IPS-NIHi11 (cell line): ENCODE data around the gene MTMR12.
"Not testable (repeated sequence)": the region's sequence is repeated elsewhere in the genome, so short reads cannot be mapped to it uniquely, and the experiment has no call there.

Experiments
- DNase-seq: peaks from one replicate; pipeline ENCODE4 v3.0.0; 2012; ENCODE audit warnings: mixed read lengths, low spot score

MTMR12 gene

DNA sequence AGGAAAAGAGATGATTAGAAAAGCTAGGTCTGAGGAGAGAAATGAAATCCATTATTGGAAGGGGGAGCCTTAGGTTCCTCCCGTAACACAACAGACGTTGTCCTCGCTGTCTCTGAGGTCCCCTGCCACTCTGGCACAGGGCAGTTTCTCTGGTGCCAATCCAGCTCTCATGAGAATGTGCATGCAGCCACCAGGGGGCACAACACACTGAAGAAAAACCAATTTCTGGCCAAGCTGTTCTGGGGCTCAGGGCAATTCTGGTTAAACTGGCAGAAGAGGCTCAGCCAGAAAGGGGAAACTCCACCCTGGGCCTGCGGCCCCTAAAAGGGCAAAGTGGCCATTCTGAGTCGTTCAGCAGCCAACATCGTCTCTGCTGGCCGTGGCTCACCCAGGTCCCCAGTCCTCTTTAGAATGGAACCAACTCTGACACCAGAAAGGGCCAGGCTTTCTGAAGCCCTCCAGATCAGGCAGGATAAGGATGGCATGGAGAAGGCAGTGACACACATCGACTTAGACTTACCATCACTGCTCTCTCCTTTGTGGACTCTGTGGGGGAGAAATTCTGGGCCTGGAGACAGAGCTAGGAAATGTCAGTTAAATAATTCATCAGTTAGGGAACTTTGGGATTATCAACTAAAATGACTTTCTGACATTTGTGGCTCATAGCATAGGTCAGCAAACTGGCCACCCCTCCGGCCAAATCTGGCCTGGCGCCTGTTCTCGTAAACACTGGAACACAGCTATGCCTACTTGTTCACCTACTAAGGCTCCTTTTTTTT is 80.1 kb downstream of the MTMR12 start:
- peak; percentile 72 for DNase-seq

DNA sequence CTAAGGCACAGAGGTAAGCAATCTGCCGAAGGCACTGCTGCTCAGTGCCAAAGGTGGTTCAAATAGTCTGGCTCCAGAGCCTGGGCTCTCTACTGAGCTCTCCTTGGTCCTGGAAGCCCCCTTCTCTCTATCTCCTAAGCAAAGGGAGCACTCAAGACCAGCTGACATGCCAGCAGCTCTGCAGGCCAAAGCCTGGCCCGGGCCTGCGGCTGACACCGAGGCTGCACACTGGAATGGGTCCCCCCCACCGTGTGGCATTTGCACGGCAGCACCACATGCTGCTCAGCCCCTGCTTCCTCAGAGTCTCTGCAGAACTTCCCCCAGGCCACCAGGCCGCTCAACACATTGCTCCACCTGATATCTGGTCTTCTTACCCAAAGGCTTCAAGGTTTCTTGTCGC is 80.8 kb downstream of the MTMR12 start:
- DNase-seq, result no peak

DNA sequence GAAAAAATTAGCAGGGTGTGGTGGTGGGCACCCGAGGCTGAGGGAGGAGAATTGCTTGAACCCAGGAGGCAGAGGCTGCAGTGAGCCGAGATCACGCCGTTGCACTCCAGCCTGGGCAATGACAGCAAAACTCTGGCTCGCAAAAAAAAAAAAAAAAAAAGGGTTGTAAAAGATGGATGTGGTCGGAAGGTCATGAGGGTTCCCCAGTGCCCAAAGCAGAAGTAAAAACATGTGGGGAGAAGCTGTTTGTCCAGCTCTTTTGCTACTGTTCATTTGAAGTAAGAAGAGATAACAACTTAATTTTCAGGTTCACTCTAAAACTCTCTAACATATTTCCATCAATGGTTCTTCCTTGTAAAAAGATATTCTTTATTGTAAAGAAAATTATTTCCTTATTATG is 81.5 kb downstream of the MTMR12 start:
- DNase-seq, result no peak

DNA sequence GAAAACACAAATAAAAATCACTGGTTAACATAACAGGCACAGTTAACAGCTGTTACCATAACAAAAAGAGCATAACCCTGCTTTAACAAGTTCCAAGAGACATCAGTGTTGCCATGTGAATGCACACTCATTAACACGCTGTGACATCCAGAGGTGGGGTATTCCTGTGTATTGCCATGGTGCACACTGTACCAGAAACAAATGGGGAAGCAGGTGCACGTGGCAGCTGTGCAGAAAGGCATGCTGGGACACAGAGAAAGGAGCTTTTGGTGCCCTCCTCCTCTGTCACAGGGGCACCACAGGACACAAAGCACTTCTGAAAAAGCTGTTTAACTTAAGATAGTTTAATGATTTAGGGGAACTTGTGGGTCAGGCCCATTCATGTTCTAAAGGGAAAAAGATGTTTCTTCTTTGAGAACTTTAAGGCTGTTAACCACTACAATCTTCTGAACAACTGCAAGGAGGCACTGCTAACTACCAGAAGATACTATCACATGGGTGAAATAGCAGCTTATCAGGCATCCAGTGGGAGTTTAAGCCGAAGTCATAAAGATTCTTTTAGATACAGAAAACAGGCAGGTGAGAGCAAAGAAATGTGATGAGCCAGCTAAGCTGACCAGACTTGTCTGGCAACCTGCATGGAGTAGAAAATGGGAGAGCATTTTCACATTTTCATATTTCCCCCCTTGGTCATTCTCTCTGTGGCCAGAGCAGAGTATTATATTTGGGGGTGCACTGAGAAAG is 82.2 kb downstream of the MTMR12 start:
- DNase-seq, result no peak

DNA sequence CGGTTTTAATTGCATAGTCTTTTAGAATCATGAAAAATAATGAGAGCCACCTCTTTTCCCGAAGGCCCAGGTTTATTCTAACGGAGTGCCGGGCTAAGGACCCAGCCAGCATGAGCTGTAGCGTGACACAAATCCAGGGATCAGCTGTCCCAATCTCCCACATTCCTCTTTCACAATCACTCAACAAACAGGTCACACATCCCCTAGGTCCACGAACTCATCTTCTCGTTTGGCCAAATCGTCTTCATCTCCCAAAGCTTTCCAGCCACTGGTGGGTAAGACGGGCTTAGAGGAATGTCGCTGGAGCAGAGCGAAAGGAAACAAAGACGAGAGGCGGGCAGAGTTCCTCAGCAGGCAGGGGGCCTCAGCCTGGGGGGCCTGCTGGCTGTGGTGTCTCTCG is 83.2 kb downstream of the MTMR12 start:
- DNase-seq, result no peak

DNA sequence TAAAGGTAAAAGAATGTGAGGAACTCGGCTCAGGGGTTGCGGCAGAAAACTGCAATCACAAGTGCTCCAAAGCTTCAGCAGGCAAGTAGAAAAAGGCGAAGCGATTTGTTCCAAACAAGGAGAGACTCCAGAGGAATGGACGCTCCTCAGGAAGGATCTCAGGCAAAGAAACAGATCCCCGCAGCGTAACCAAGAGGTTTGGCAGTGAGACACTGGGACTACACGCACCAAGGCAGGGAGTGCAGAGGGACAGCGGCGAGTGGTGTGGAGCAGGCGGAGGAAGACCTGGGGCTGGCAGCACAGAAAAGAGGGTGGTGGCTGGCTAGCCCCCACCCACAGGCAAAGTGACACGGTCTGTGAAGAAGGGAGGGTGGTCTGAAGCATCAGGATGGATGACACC is 83.9 kb downstream of the MTMR12 start:
- DNase-seq, result no peak

DNA sequence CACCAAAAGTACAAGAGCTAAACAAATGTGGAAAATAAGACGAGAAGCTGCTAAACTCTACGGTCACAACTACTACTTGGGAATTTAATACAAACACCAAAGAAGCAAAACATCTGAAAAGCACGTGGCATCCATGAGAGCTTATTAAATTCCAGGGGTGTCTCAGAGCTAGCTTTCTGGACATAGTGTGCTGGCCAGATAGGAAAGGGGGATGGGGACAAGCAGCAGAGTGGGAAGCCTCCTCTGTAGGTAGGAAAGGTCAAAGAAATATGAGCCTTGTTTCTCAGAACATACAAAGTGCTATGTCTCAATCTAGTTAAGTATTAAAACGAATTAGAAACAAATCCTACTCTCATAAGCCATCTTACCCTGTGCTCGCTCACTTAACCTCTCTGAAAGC is 87.3 kb downstream of the MTMR12 start:
- no peak for DNase-seq

DNA sequence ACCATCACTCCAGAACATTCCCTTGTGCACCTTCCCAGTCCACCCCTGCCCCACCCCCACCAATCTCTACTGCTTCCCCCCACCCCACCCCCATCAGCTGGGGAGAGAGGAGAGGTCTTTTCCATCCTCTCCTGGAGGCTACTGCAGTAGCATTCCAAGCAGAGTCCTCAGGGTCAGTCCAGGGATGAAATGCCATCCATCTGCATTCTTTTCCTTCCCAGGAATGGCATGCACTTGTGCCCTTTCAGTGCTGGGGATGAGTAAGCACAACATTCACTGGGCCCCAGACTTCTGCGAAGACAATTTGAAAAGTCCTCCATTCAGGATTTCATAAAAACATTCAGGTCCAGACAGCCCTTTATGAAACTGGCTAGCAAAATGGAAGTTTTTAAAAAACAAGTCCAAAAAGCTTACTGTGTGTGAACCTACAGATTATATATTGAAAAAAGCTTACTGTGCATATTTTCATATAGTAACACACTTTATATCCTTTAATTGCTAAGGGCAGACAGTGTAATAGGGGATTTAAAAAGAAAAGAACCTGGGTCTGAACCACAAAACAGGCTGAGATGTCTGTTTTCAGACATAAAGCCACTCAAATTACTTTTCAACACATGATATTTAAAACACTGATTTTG is 88.6 kb downstream of the MTMR12 start:
- peak; percentile 53 for DNase-seq

DNA sequence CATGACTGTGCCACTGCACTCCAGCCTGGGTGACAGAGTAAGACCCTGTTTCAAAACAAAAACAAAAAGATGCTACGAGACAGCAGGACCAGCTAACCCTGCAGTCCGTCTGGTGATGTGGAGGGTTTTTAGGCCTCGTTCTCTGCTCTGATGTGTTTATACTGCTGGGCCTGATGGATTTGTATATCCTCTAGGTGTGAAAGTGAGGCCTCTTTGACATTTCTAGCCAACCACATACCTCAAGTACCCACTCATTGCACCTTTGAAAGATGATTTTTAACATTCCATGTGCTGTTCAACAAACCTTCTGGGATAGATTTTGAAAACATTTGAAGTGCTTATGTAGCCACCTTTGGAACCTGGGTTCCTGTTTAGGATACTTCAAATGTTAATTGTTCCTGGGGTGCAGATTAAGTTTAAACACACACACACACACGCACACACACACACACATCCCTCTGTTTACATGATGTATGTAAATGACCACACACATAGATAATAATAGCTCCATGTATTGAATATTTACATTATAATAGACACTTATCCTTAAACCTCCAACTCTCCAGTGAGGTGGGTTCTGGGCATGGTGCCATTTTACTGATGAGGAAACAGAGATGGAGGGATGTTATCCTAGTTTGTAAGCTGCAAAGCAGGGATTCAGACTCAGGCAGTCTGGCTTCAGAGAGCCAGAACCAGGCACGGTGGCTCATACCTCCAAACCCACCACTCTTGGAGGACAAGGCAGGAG is 89.8 kb downstream of the MTMR12 start:
- no peak for DNase-seq

DNA sequence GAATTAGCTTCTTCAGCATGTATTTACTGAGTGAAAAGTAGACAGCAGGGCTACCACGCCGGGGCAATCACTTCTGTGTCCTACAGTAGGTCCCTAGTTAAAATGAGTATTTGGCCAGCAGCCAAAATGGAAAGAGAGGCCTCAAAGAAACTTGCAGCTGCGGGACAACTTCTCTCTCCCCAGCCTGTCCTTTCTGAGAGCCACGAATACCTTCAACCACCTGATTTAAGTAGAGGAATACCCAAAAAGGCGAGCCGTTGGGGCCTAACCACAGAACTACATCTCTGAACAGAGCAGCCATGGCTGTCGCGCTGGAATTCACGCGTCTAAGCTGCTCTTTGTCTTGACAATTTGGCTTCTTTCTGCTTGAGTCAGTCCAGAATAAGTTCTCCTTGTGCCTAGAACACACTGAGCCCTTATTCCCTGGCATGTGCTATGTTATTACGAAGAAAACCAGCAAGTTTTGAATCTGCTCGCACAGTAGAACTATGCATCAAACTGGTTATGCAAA is 94.8 kb downstream of the MTMR12 start:
- no peak for DNase-seq

DNA sequence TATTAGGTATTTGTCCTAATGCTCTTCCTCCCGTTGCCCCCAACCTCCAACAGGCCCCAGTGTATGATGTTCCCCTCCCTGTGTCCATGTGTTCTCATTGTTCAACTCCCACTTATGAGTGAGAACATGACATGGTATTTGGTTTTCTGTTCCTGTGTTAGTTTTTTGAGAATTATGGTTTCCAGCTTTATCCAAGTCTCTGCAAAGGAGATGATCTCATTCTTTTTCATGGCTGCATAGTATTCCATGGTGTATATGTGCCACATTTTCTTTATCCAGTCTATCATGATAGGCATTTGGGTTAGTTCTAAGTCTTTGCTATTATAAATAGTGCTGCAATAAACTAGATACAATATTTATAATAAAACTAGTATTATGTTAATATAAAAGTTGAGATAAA is 98.4 kb downstream of the MTMR12 start:
- DNase-seq, result not testable (repeated sequence)

DNA sequence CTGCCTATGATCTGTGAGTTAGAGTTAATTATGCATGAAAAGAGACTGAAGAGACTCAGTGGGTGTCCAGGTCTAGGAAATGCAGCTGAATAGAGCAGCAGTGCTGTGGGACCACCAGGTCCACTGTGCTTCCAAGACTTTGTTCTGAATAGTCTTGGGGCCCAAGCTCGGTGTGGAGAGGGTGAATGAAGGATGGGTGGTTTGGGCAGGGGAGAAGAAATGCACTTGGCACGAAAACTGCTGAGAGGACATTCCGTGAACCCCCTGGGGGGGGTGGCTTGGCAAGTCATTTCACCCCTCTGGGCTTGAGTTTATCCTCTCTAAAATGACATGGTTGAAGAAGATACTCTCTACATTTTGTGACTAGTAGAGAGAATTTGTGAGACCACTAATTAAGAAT is 102.6 kb downstream of the MTMR12 start:
- DNase-seq, result no peak

DNA sequence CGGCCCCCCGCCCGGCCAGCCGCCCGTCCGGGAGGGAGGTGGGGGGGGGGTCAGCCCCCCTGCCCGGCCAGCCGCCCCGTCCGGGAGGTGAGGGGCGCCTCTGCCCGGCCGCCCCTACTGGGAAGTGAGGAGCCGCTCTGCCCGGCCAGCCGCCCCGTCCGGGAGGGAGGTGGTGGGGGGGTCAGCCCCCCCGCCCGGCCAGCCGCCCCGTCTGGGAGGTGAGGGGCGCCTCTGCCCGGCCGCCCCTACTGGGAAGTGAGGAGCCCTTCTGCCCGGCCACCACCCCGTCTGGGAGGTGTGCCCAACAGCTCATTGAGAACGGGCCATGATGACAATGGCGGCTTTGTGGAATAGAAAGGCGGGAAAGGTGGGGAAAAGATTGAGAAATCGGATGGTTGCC is 103.9 kb downstream of the MTMR12 start:
- not testable (repeated sequence) for DNase-seq

DNA sequence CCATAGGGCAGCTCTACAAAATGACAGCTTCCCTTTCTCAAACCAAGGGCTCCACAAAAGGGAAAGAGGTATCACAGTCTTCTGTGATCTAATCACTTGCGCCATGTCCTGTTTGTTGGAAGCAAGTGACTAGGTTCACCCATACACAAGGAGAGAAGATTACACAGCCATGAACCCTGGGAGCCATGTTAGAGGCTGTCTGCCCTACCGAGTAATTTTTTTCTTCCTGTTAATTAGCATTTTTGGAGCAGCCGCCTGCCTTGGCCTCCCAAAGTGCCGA is 105.4 kb downstream of the MTMR12 start:
- no peak for DNase-seq

DNA sequence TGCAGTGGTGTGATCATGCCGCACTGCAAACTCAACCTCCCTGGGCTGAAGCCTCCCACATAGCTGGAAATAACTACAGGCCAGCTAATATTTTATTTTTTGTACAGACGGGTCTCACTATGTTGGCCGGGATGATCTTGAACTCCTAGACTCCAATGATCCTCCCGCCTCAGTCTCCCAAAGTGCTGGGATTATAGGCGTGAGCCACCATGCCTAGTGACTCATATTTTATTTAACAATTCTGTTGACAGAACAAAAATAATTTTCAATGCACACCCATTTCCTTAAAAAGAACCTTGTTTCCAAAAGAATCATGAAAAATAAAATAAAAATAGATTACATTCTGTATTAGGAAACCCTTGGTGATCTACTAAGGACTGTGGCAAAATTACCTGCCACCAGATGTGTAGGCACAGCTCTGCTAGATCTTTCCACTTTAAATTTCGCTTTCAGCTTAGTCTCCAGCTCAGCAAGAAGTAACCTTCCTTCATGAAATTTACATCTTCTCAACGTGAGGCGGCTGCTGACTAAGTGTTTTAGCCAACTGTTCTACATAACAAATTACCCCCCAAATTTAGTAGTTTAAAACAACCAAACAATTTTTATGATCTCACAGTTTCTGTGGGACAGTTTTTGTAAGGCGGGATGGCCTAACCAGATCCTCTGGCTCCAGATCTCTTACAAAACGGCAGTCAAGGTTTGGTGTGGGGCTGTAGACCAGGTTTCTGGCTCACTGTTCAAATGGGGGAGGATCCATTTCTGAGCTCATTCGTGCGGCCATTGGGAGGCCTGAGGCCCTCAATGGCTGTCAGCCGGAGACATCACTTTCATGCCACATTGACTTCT is 106.0 kb downstream of the MTMR12 start:
- DNase-seq, result no peak

DNA sequence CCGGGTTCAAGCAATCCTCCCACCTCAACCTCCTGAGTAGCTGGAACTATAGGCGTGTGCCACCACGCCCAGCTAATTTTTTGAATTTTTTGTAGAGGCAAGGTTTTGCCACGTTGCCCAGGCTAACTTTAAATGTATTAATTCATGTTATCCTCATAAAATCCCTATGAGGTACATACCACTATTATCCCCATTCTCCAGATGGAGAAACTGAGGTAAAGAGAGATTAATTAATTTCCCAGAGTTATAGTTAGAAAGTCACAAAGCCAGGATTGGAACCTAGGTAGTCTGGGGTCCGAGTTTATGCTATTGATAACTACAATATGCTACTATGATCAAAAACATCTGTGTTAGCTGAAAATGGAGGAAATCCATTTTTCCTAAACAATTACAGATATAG is 106.7 kb downstream of the MTMR12 start:
- DNase-seq, result no peak

DNA sequence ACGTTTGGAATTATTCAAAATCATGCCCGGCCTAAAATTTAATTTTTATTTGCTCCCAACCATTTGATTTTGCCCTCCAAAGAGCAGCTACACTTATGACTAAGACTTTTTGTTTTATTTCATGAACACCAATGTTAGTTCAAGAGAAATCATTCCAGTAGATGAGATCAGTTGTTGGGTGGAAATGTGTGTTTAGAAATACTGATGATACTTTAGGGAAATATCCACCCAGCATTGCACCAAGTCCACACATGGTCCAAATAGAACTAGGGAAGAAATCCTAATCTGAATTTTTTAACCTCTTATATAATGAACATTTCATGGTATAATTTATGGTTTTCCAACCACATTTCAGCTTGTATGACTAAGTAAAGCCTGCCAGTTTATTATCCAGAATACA is 110.3 kb downstream of the MTMR12 start:
- DNase-seq, result no peak

DNA sequence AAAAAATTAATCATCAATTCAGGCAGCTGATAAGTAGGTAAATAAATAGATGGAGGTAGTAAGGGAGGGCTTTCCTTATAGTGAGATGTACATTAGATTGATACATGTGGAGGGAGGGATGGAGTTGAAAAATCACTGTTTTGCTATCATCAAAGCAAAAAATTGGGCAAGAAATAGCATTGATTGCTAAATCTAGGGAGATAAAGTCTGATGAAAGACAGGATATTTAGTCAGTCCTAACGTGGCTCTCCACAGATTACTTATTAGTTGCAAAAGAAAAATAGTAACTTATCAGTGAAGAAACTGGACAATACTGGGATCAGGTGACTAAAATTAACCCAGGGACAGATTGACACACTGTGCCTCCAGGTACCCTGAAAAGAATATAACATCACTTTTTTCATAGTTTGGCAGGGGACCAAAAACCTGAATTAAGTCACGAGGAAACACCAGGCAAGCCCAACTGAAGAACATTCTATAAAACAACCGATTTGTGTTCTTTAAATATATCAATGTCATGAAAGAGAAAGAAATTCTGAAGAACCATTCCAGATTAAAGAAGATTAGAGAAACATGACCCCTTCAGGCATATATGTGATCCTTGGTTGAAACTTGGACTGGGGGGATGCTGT is 111.5 kb downstream of the MTMR12 start:
- no peak for DNase-seq

DNA sequence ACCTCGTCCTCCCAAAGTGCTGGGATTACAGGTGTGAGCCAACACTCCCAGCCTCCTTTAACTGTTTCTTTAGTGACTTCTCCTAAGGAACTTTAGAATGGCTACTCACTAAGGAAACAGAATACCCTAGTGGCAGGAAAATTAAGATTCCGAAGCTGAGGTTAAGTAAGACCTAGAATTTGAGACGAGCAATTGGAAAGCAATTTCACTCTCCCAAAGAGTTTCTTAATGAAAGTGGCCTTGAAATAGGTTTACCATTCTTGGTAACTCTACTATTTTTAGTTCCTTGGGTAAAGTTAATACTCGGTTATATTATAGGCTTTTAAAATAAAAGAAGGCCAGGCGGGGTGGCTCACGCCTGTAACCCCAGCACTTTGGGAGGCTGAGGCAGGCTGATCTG is 115.7 kb downstream of the MTMR12 start:
- DNase-seq, result no peak

DNA sequence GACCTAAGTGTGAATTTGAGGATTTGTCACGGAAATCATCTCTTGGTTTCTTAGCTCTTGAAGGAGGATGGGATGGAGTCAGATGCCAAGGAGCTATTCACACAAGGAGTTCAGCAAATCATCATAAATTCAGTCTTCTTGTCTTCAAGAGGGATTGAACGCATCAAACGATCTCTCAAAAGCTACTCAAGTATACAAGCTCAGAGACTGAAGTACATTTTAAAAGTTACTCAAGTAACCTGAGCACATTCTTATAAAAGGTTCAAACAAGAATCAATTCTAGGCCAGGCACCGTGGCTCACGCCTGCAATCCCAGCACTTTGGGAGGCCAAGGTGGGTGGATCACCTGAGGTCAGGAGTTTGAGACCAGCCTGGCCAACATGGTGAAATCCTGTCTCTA is 117.5 kb downstream of the MTMR12 start:
- DNase-seq, result no peak

DNA sequence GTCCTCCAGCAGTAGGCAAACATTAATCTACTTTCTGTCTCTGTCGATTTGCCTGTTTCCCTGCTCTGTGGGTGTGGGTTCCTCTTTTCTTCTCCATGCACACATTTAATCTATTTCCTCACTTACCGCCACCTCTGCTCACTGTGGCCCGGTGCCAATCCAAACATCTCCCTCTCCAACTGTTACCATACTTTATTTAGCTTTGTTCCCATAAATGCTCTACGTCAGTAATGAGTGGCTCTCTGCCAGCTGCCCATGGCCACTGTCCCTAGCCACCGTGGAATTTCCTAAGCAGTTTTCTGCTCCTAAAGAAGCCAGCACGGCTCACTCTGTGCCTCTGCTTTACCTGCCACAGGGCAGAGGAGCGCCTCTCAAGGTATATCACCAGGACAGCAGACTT is 119.1 kb downstream of the MTMR12 start:
- no peak for DNase-seq
